ENCODE data around the gene STARD13. TPM values are rescaled to one million over a fixed set of nuclear protein-coding genes. Genes with fewer than 3 reads are reported as not detected.

Gene STARD13
- total RNA-seq, 1 donor: 28.2 TPM

- H3K27me3 ChIP-seq (ENCODE audit: insufficient read depth, low read length): no peaks in the 10 kb centered on the region
- H4K20me1 ChIP-seq (ENCODE audit: insufficient read depth, low read length): no peaks in the 10 kb centered on the region
- H3K79me2 ChIP-seq (ENCODE audit: insufficient read depth, low read length): no peaks in the 10 kb centered on the region
- no peak for DNase-seq (ENCODE audit: insufficient read length, low spot score, missing footprints)
- H2AFZ ChIP-seq (ENCODE audit: low read length): no peak overlapping the region
- H3K36me3 ChIP-seq (ENCODE audit: insufficient read depth, low read length): no peaks in the 10 kb centered on the region
- TF ChIP-seq CTCF (IDR thresholded peaks at IDR 0.05; ENCODE audit: extremely low read depth, low read depth, low read length): peak; percentile 49
- H3K4me1 ChIP-seq (ENCODE audit: insufficient read depth, low read length): no peaks in the 10 kb centered on the region
- H3K9me3 ChIP-seq (ENCODE audit: low read depth, low read length): no peaks in the 10 kb centered on the region
- no peak overlapping the region for H3K4me3 ChIP-seq (ENCODE audit: insufficient read depth, low read length)
- H3K4me2 ChIP-seq (ENCODE audit: insufficient read depth, low read length): no peak overlapping the region
- H3K27ac ChIP-seq (ENCODE audit: low read depth, low read length): no peak overlapping the region
Measured at GRCh38 chr13:33069365-33069764, 216.2 kb downstream of the STARD13 start.

GRCh38 chr13:33066329-33066728, 219.2 kb downstream of the STARD13 start:
- no peak overlapping the region for H3K27ac ChIP-seq (ENCODE audit: low read depth, low read length)

GRCh38 chr13:33060815-33061214, 224.7 kb downstream of the STARD13 start:
- no peaks in the 10 kb centered on the region for H3K36me3 ChIP-seq (ENCODE audit: insufficient read depth, low read length)
- no peaks in the 10 kb centered on the region for H4K20me1 ChIP-seq (ENCODE audit: insufficient read depth, low read length)
- H3K4me1 ChIP-seq (ENCODE audit: insufficient read depth, low read length): peaks cover 6% of the 10 kb centered on the region
- H2AFZ ChIP-seq (ENCODE audit: low read length): no peak overlapping the region
- no peaks in the 10 kb centered on the region for H3K79me2 ChIP-seq (ENCODE audit: insufficient read depth, low read length)
- no peak for TF ChIP-seq CTCF (IDR thresholded peaks at IDR 0.05; ENCODE audit: extremely low read depth, low read depth, low read length)
- H3K9me3 ChIP-seq (ENCODE audit: low read depth, low read length): no peaks in the 10 kb centered on the region
- H3K27ac ChIP-seq (ENCODE audit: low read depth, low read length): no peak overlapping the region
- no peak overlapping the region for H3K4me2 ChIP-seq (ENCODE audit: insufficient read depth, low read length)
- no peaks in the 10 kb centered on the region for H3K27me3 ChIP-seq (ENCODE audit: insufficient read depth, low read length)
- DNase-seq (ENCODE audit: insufficient read length, low spot score, missing footprints): no peak
- H3K4me3 ChIP-seq (ENCODE audit: insufficient read depth, low read length): no peak overlapping the region

More at GRCh38 chr13:33066329-33066728, 219.2 kb downstream of the STARD13 start:
- H3K4me3 ChIP-seq (ENCODE audit: insufficient read depth, low read length): no peak overlapping the region
- H3K4me1 ChIP-seq (ENCODE audit: insufficient read depth, low read length): no peaks in the 10 kb centered on the region
- no peak for TF ChIP-seq CTCF (IDR thresholded peaks at IDR 0.05; ENCODE audit: extremely low read depth, low read depth, low read length)
- DNase-seq (ENCODE audit: insufficient read length, low spot score, missing footprints): peak; percentile 23
- H3K79me2 ChIP-seq (ENCODE audit: insufficient read depth, low read length): no peaks in the 10 kb centered on the region
- H2AFZ ChIP-seq (ENCODE audit: low read length): no peak overlapping the region
- no peaks in the 10 kb centered on the region for H4K20me1 ChIP-seq (ENCODE audit: insufficient read depth, low read length)
- no peaks in the 10 kb centered on the region for H3K36me3 ChIP-seq (ENCODE audit: insufficient read depth, low read length)
- H3K9me3 ChIP-seq (ENCODE audit: low read depth, low read length): no peaks in the 10 kb centered on the region
- no peak overlapping the region for H3K4me2 ChIP-seq (ENCODE audit: insufficient read depth, low read length)
- H3K27me3 ChIP-seq (ENCODE audit: insufficient read depth, low read length): no peaks in the 10 kb centered on the region

GRCh38 chr13:33058776-33059327, 226.7 kb downstream of the STARD13 start:
- no peak overlapping the region for H3K4me3 ChIP-seq (ENCODE audit: insufficient read depth, low read length)
- H3K79me2 ChIP-seq (ENCODE audit: insufficient read depth, low read length): no peaks in the 10 kb centered on the region
- TF ChIP-seq CTCF (IDR thresholded peaks at IDR 0.05; ENCODE audit: extremely low read depth, low read depth, low read length): no peak
- H3K36me3 ChIP-seq (ENCODE audit: insufficient read depth, low read length): no peaks in the 10 kb centered on the region
- no peaks in the 10 kb centered on the region for H3K27me3 ChIP-seq (ENCODE audit: insufficient read depth, low read length)
- no peak overlapping the region for H3K27ac ChIP-seq (ENCODE audit: low read depth, low read length)
- H4K20me1 ChIP-seq (ENCODE audit: insufficient read depth, low read length): no peaks in the 10 kb centered on the region
- DNase-seq (ENCODE audit: insufficient read length, low spot score, missing footprints): peak; percentile 69
- no peak overlapping the region for H3K4me2 ChIP-seq (ENCODE audit: insufficient read depth, low read length)
- H3K9me3 ChIP-seq (ENCODE audit: low read depth, low read length): no peaks in the 10 kb centered on the region
- peaks cover 7% of the 10 kb centered on the region for H3K4me1 ChIP-seq (ENCODE audit: insufficient read depth, low read length)
- no peak overlapping the region for H2AFZ ChIP-seq (ENCODE audit: low read length)
